NCI-H748 (cell line): Measurements from ENCODE around the gene CACNA1E.
A peak's percentile ranks its signal among the peaks of the same experiment; 100 is the strongest.
"Not testable (repeated sequence)": the region's sequence is repeated elsewhere in the genome, so short reads cannot be mapped to it uniquely, and the experiment has no call there.

Experiments
- DNase-seq: peaks from one replicate; lab custom pipeline; 2025; ENCODE audit not compliant: unreplicated experiment; lab: John Stamatoyannopoulos, UW

The CACNA1E gene

DNA sequence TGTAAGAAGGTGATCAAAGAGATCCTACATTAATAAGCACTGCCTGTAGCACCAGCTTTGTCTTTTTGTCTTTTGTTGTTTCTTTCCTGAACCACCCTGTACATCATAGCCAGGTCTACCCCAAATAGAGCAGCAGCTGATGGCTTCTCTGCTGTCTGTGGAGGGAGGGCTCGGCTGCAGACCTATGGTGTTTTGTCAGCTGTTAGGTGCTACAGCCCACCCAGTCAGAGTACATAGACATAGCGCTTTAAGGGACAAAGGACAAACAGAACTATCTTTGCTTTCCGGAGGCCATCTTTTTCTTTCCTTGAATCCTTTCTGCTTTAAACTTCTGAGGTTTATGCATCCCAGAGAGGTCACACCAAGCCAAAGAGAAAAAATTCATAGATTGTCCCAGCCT, 320.1 kb downstream of the CACNA1E start:
- DNase-seq: no peak

DNA sequence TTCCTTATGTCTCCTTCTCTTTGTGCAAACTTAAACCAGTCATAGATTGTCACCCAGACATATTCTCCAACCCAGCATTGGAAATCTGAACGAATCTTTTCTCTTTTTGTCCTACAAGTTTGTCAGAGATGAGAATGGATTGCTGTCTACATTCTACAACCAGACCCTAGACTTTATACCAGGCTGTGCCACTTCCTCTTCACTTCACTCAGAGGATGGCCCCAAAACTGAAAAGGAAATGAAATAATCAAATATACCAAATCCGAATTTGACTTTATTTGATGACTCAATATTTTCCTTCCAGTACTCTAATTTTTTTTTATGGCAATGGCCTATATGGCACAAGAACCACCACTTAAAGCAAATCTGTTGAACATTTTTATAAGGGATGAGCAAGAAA, 321.7 kb downstream of the CACNA1E start:
- DNase-seq: no peak

DNA sequence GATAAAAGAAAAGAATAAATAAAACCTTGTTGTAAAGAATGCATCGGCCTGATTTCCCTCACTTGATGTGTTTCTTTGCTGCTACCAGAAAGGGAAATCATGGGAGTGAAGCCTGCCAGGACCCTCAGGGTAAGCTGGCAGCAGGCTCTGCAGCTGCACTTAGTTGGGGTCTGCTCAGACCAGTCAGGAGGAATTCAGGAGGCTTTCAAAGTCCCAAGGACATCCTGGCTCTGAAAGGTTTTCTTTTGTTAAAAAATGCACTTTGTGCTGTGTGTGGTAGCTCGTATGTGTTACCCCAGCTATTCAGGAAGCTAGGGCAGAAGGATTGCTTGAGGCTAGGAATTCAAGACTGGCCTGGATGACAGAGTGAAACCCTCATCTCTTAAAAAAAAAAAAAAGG, 323.4 kb downstream of the CACNA1E start:
- DNase-seq: no peak

DNA sequence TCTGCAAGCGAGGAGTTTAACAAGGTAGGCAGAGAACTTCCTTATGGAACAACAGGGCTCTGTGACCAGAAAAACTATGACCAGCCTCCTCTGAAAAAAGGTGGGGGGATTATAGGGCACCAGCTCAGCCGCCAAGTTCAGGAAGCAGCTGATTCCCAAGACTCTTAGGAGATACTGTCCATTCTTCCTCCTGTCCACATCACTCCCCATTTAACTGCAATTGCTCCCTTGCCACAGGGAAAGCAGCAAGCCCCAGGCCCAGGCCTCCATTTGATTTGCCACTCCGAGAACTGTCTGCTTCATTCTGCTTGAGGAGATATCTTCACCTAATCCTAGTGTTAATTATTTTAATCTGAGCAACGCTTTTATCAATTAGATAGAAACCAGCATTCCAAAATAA, 323.9 kb downstream of the CACNA1E start:
- DNase-seq: no peak

DNA sequence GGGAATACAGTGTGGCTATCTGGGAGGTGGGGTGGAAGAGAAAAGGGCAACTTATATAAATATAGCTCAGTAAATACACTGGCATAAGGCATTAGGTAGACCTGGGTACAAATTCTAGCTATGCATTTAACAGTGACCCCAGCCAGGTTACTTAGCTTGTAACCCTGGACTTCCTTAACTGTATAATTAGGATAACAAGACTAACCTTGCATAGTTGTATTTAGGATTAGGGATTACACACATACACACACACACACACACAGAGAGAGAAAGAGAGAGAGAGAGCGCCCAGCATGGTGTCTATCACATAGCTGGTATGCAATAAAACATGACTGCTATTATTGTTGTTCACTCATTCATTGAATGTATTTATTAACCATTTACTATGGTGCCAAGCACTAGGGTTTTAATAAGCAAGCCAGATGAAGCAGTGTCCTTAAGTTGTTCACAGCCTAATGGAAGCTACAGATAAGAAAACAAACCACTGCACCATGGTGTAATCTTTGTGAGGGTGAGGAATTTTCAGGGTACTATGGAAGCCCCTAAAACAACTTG, 326.8 kb downstream of the CACNA1E start:
- DNase-seq: no peak

DNA sequence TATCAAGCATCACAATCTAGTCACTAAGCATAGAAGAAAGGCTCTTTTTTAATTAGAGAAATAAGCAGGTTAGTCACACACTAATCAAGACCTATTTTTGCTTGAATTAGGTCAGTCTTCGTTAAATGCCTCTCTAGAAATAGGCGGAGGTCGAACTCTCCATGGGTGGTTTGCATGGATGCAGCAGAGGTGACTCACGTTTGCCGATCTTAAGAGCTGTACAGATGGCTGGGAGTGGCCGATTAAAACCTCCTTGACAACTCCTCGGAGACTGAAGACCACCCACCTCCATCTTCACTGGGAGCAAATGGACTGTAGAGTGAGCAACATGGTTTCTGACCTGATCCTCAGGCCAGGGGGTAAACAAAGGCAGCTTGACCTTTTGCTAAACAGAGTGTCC, 328.9 kb downstream of the CACNA1E start:
- peak; percentile 2 for DNase-seq

DNA sequence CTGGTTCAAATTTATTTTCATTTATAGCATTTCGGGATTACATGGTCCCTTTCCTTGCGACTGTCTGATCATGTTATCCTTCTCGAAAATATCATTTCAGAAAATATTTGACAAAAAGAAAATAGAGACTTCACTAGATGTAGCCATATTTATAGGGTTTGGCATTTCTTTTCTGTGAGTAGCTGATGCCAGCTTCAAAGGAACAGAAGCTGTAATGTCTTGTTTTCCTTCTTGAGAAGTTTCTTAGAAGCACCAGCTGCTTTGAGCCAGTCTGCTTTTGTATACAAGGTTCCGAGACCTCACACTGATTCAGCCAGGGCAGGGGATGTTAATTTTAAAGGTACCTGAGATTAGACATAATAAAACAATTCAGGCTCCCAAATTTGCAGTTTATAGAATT, 329.9 kb downstream of the CACNA1E start:
- no peak for DNase-seq

DNA sequence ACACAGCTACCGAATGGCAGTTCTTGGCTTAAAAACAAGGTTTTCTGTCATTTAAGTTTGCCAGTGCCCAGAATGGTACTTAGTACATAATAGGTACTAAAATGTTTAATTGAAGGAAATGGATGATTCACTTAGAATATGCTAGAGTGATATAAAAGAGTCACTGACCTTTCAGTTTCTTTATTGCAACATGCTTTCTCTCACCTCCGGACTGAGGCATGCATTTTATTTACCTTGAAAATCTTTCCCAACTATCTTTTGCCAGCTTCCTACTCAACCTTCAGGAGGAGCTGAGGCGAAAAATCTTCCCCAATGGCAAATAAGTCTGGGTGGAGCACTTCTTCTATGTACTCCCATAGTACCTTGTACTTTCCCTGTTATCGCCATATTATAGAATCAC, 333.3 kb downstream of the CACNA1E start:
- DNase-seq: no peak

DNA sequence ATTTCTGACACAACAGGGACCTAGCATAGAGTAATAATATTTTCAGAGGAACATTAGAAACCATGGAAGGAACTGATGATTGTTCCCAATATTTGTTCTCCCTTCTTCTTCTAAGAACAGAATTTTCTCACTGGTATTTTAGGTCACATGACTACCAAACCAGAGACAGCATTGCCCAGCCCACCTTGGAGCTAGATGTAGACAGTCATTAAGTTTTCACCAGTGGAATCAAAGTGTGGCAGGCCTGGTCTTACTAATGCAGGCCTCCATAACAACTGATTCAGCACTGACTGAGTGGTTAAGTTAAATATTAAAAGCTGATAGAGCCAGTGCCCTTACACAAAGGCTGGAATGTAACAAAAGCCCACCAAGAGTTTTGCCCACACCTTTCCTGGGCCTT, 333.8 kb downstream of the CACNA1E start:
- no peak for DNase-seq

DNA sequence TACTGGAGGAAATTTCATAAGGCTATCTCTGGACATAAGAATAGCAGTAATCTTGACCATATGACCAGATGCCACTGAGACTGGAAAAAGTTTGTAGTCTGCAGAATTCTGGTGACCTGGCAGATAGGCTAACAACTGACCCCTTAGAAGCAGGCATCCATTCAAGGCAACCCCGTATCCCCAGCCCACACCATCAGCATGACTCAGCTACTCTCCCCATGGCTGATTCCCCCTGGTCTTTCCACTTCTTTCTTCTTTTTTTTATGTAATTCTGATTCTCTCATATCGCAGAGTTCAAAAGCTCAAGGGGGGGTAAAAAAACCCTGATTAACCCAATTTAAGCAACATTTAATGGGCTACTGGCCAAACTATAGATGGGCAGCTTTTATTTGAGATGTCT, 335.1 kb downstream of the CACNA1E start:
- DNase-seq: no peak

DNA sequence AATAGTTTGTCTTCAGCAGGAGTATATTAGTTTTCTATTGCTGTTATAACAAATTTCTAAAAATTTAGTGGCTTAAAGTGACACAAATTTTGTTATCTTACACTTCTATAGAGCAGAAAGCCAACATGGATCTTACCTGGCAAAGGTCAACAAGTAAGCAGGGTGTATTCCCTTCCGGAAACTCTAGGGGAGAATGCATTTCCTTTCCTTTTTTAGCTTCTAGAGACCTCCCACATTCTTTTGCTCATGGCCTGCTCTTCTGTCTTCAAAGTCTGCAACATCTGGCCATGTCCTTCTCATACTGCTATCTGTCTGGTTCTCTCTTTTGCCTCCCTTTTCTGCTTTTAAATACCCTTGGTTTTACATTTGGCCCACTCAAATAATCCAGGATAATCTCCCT, 335.6 kb downstream of the CACNA1E start:
- DNase-seq: no peak

DNA sequence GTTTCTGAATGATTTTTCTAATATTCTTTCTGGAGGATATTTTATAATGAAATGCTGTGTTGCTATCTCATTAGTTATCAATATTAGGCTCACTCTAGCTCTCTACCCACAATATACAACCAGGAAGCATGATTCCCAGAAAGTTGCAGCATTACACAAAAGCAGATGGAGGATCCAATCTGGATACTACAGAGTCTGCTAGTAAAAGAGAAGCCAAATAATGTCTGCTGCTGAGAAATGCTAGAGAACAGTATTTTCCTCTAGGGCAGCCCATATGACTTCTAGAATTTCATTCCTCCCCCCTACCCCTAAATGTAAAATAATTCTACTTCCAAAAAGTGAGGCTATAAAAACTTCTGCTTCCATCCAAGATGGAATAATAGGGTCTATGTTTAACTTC, 338.4 kb downstream of the CACNA1E start:
- no peak for DNase-seq

DNA sequence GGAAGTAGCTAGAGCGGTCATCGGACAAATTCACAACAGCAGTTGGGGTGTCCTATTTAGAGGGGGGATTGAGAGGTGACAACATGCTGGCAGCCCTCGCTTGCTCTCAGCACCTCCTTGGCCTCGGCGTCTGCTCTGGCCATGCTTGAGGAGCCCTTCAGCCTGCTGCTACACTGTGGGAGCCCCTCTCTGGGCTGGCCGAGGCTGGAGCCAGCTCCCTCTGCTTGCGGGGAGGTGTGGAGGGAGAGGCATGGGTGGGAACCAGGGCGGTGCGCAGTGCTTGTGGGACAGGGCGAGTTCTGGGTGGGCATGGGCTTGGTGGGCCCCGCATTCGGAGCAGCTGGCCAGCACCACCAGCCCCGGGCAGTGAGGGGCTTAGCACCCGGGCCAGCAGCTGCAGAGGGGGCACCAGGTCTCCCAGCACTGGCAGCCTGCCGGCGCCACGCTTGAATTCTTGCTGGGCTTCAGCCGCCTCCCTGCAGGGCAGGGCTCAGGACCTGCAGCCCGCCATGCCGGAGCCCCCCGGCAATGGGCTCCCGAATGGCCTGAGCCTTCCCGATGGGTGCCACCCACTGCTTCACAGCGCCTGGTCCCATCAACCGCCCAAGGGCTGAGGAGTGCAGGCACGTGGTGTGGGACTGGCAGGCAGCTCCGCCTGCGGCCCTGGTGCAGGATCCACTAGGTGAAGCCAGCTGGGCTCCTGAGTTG, 349.0 kb downstream of the CACNA1E start:
- DNase-seq: not testable (repeated sequence)

DNA sequence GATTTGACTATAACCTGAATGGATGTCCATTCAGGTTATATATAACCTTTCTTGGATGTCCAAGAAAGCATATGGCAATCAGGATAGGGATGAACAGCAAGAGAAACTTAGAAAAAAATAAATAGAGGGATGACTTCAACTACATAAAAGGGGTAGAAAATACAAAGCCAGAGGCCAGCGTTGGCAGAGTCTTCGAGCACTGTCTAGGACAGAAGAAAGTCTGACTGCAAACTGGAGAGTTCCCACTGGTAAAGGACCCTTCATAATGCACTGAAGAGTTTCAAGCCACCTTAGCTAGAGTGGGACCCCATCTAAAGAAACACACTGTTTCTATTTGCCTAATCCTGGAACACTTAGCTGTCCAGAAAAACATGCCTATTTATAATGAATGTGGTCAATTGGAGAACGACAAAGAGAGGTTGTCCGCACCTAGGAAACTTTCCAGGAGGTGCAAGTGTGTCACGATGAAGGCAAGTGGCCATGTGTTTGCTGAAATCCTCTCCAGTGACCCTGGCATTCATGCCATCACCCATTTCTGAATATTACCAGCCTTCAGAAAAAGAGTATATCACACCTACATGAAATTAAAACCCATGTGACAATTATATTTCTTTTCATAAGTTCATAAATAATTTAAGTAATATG, 362.8 kb downstream of the CACNA1E start:
- no peak for DNase-seq

DNA sequence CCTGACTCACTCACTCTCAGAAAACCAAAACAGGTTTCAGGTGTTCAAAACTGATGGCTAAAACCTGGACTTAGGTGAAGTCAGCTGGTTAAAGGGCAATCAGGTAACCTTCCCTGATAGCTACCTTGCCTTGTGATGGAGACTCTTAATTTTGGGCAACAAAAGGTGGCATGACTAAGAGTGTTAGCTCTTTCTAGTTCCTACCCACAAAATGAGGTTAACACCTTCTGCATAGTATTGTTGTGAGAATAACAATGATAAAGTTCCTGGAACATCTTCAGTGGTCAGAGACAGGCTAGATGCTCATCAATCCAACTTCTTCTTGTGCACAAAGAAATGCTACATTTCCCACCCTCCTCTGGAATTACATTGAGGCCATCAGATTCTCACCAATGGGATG, 363.4 kb downstream of the CACNA1E start:
- no peak for DNase-seq

DNA sequence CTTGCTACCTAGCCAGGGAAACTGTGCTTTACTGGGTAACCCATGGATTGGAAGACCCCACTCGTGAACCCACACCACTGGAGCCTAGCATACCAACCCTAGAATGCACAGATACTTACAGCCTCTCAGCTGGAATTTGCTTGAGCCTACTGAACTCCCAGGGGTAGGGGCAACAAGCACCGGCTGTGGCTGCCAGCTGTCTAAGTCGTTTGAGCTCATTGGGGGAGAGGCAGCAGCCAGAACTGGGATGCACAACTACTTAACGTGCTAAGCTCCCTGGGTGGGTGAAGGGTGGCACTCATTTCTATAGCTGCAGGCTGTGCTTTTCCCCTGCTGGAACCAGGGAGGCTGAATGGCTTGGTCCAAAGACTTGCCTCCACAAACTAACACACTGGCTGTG, 365.8 kb downstream of the CACNA1E start:
- DNase-seq: no peak

DNA sequence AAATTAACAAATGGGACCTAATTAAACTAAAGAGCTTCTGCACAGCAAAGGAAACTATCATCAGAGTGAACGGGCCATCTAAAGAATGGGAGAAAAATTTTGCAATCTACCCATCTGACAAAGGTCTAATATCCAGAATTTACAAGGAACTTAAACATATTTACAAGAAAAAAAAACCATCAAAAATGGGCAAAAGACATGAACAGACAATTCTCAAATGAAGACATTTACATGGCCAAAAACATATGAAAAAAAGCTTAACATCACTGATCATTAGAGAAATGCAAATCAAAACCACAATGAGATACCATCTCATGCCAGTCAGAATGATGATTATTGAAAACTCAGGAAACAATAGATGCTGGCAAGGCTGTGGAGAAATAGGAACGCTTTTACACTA, 370.9 kb downstream of the CACNA1E start:
- DNase-seq: not testable (repeated sequence)

DNA sequence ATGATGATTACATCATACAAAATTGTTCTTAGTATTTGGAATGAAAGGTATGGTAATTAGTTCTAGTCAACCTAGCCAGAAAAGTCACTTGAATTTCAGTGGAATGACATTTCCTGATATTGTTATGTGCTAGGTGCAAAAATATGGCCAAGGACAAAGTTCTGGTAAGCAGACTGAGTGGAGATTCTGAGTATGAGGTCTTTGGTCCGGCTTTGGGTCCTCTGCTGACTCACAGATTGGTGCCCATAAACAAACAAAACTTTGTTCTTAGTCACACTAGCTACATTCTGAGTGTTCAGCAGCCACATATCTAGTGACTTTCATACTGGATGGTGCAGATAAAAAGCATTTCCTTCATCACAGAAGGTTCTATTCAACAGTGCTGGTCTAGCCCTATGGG, 372.1 kb downstream of the CACNA1E start:
- DNase-seq: no peak
